Retinal pigment epithelial cell (primary cell): Measurements from ENCODE around the gene SEMA3D.

ENCODE experiments used
- DNase-seq: peaks from one replicate; pipeline ENCODE4 v3.0.0-alpha.2; 2010; ENCODE audit warnings: low read depth
- H3K4me3 ChIP-seq: 2 replicates; pipeline ENCODE4 v1.5.1; 2011; ENCODE audit warnings: mild to moderate bottlenecking, low read length, control low read depth, moderate library complexity
- TF ChIP-seq, protein P1 (sequence below): conservative IDR thresholded peaks from 2 replicates; pipeline ENCODE4 v1.5.1; 2011; ENCODE audit warnings: low read depth, low read length, control low read depth, inconsistent platforms

The SEMA3D gene

DNA sequence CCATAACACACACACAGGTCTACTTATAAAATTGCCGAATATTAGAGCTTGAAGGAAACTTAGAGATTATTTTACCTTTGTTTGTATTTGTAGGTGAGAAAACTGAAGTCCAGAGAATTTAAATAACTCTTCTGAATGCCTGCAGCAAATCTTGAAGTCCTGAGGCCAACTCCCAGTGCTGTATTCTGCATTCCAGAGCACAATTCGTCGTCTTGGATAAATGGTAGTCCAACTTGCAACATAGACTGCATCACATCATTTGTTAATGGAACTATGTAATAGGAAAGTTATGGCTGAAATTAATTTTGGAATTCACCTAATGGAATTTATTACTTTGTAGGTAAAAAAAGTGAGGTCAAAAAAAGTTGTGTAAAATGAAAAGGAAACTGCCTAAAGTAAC is 37.3 kb upstream of the SEMA3D start:
- H3K4me3 ChIP-seq, result no peak overlapping the region
- TF ChIP-seq, protein P1, sequence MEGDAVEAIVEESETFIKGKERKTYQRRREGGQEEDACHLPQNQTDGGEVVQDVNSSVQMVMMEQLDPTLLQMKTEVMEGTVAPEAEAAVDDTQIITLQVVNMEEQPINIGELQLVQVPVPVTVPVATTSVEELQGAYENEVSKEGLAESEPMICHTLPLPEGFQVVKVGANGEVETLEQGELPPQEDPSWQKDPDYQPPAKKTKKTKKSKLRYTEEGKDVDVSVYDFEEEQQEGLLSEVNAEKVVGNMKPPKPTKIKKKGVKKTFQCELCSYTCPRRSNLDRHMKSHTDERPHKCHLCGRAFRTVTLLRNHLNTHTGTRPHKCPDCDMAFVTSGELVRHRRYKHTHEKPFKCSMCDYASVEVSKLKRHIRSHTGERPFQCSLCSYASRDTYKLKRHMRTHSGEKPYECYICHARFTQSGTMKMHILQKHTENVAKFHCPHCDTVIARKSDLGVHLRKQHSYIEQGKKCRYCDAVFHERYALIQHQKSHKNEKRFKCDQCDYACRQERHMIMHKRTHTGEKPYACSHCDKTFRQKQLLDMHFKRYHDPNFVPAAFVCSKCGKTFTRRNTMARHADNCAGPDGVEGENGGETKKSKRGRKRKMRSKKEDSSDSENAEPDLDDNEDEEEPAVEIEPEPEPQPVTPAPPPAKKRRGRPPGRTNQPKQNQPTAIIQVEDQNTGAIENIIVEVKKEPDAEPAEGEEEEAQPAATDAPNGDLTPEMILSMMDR, result no peak
- DNase-seq, result no peak

DNA sequence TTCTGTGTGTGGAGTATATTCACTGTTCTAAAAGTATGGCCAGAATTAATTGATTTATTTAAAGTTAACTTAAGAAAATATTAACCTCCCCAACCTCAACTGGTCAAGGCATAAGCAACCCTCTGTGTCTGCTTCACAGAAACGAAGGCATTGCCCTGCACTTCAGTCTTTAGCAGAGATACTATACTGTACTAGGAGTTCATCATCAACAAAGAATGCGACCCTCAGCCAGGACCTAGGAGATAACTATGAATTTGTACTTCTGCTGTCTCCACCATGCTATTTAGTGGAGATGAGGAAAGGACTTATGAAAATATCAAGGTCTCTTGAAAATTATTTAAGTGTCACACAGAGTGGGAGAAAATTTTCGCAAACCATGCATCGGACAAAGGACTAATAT is 35.7 kb upstream of the SEMA3D start:
- DNase-seq, result no peak
- TF ChIP-seq, protein P1, result no peak
- no peak overlapping the region for H3K4me3 ChIP-seq

DNA sequence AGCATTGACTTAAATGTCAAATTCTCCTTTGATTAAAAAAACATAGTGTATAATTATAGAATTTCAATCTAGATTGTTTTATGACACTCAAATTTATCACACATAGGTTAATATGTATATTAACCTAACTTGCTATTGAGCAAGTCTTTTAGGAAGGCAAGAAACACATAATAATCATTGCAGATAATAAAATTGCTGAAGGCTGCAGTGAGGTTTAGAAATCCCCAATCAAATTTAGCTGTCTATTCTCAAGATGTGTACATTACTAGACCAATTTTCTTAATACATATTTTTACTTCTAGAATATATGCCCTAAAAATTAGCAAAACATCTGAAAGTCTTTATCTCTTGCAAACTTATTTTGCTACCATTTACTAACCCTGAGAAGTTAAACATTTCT is 34.9 kb upstream of the SEMA3D start:
- H3K4me3 ChIP-seq, result no peak overlapping the region
- TF ChIP-seq, protein P1, result no peak
- DNase-seq, result no peak

DNA sequence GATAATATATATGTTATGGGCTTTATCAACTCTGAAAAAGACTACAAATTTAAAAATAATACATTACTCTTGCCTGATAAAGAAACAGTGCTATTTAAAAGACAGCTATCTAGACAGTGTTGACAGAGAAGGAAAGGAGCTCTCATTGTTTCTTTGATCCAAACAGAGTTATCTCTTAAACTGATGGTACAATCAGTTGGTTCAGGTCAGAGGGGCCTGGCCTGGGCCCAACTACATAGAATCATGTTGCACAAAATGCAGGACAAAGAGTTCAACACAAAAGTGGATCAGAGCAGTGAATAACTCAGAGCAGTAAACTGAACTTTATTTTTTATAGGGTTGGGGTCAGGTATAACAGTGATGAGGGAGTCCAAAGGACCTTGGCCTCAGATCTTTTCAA is 33.8 kb upstream of the SEMA3D start:
- no peak overlapping the region for H3K4me3 ChIP-seq
- TF ChIP-seq, protein P1, result no peak
- no peak for DNase-seq

DNA sequence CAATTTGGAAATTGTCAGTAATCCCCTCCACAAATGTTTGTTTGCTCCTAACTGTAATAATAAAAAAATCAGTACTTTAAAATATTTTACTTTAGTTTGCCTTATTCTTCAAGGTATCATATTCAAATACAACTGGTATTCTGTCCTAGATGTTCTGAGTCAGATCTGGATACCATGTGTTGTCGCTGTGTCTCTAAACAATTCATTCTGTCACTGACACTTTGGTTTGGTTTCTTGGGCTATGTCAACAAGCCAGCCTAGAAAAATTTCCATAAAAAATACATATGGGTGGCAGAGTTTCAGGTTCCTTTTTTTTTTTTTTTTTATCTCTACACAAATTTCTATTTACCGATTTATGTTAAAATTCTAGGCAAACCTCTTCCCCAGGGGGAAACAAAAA is 33.2 kb upstream of the SEMA3D start:
- H3K4me3 ChIP-seq, result no peak overlapping the region
- DNase-seq, result no peak
- TF ChIP-seq, protein P1, result no peak

DNA sequence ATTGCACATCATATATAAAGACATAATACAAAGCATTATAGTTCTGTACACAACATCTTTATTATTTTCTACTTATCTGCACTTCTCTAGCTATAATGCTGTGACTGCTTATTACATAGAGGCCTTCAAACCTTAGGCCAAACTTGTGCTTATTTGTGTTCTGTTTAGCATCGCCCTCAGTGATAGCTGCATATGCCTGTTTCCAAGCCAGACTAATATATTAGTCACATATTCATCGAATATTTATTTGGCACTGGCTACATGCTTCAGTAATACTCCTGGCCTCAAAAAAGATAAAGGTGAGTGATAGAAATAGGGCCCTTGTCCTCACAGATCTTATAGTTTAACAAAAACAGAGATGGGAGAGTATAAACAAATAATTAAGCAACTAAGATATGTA is 30.2 kb upstream of the SEMA3D start:
- DNase-seq, result no peak
- H3K4me3 ChIP-seq, result no peak overlapping the region
- TF ChIP-seq, protein P1, result no peak

DNA sequence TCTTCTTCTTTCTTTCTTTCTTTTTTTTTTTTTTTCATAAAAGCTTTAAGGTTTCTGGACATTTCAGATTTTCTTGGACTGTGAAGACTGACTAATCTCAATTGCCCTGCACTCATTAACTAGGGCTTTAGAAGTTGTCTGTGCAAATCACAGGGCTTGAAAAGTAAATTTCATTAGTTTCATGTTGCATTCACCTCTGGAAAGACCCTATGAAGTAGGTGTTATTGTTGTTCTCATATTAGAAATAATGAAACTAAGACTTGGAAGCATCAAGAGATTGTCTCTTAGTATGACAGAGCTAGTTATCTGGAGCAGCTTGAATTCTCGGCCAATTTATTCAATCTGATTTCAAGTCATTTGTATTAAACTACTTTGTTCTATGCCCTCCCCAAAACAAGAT is 28.2 kb upstream of the SEMA3D start:
- no peak for DNase-seq
- no peak overlapping the region for H3K4me3 ChIP-seq
- TF ChIP-seq, protein P1, result no peak
